WI38 (cell line): ENCODE data around the gene CHST2.

Source experiments
- H3K4me3 ChIP-seq: 2 replicates; pipeline ENCODE4 v1.5.1; 2011; ENCODE audit warnings: low read depth, mild to moderate bottlenecking, control low read depth, low read length
- TF ChIP-seq, protein P1 (sequence below): IDR thresholded peaks from 2 replicates; pipeline ENCODE4 v1.5.1; 2012; ENCODE audit warnings: low read depth, mild to moderate bottlenecking, control low read depth, low read length

Gene CHST2

DNA sequence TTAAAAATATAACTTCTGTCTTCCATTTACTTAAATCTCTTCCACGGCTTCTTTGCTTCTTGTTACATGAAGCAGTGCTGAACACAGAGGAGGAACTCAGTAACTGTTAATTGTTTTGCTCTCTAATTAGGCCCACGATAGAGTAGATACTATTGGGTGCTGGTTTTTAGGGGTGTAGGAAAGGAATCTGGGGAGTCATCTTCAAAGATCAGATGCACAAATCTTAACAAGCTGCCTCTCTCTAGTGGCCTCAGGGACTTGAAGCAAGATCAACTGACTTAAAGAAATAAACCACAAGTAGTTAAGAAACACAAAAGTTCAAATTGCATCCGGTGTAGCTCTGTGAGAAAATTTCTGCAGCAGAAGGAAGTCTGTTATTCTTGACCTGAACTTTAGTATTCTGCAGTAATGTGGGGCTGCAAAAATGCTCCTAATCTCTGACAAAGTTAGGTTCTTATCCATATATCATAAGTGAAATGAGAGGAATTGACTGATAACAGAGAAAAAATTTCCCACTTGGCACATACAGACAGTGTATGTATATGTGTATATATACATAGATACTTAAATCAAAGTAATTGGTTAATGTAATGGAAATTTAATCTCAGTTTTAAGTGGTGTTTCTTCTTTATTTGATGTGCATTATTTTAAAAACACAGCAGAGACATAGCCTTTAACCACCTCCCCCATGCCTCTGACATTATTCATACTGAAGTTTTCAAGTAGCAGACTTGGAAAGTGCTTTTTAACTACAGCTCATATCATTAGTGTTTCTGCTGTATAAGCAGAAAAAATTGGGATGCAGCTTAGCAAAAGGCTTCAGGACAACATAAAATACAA is 51.8 kb downstream of the CHST2 start:
- TF ChIP-seq, protein P1, sequence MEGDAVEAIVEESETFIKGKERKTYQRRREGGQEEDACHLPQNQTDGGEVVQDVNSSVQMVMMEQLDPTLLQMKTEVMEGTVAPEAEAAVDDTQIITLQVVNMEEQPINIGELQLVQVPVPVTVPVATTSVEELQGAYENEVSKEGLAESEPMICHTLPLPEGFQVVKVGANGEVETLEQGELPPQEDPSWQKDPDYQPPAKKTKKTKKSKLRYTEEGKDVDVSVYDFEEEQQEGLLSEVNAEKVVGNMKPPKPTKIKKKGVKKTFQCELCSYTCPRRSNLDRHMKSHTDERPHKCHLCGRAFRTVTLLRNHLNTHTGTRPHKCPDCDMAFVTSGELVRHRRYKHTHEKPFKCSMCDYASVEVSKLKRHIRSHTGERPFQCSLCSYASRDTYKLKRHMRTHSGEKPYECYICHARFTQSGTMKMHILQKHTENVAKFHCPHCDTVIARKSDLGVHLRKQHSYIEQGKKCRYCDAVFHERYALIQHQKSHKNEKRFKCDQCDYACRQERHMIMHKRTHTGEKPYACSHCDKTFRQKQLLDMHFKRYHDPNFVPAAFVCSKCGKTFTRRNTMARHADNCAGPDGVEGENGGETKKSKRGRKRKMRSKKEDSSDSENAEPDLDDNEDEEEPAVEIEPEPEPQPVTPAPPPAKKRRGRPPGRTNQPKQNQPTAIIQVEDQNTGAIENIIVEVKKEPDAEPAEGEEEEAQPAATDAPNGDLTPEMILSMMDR, result no peak
- H3K4me3 ChIP-seq, result no peak overlapping the region

DNA sequence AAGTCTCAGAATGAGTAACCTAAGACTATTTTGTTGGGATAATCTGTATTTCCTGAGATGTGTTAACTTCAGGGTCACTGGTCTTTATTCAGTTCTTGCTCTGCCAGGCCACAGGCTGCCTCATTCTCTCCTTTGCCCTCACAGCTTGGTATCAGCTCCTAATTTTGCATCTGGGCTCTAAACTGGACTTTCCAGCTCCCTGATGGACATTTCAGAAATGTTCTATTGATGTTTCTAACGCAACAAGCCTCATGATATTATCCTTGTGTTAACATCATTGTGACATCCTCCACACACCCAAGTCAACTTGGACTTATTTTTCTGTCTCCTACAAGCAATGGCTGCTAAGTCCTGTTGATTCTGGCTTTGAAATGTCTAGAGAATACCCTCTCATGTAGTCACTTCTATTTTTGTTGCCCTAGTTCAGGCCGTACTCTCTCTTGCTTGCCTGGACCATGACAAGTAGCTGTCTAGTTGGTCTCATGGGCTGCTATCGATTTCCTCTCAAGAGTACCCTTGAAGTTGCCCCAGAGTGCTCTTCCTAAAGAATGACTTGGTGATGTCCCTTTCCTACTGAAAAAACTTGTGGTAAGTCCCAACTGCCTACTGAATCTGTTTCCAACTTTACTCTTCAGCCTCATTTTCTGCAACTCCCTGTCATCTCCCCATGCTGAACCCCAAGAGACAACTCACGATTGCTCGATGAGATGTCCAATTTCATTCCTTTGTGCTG is 52.7 kb downstream of the CHST2 start:
- TF ChIP-seq, protein P1, result no peak
- H3K4me3 ChIP-seq, result no peak overlapping the region

DNA sequence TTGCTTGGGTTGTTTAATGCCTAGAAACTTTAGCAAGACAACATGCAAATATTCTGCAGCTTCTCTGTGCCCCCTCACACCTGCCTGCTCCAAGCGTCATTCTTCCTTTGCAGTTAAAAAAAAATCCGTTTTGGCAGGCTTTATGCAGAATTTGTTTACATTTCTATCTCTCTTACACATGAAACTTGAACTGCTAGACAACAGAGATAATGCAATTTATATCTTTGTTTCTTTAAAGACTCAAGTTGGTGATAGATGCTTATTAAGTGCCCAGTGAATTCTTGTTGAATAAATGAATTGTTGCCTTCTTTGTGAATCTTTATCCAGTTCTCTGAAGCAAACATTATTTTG is 53.2 kb downstream of the CHST2 start:
- TF ChIP-seq, protein P1, result no peak
- H3K4me3 ChIP-seq, result no peak overlapping the region

- no peak overlapping the region for H3K4me3 ChIP-seq
- TF ChIP-seq, protein P1, result no peak
These were observed 53.7 kb downstream of the CHST2 start for GRCh38 chr3:143173242-143173641.
